HFFc6 (cell line): Measurements from ENCODE around the gene CKB. TPM values are rescaled to one million over a fixed set of nuclear protein-coding genes. Genes with fewer than 3 reads are reported as not detected.
"Not testable (repeated sequence)": the region's sequence is repeated elsewhere in the genome, so short reads cannot be mapped to it uniquely, and the experiment has no call there.

Source experiments
- DNase-seq: peaks from one replicate; pipeline ENCODE4 v3.0.0-alpha.2; 2018
- H3K27ac Mint-ChIP-seq: 2 replicates; pipeline ENCODE4 v1.8.0; 2020; ENCODE audit warnings: mild to moderate bottlenecking, mixed read lengths
- H3K27me3 Mint-ChIP-seq: 2 replicates; pipeline ENCODE4 v1.8.0; 2021; ENCODE audit warnings: mild to moderate bottlenecking, moderate library complexity, mixed read lengths; ENCODE audit not compliant: insufficient read depth
- H3K36me3 Mint-ChIP-seq: 2 replicates; pipeline ENCODE4 v1.8.0; 2021; ENCODE audit warnings: low read depth, mixed read lengths
- H3K4me1 Mint-ChIP-seq: 2 replicates; pipeline ENCODE4 v1.8.0; 2020; ENCODE audit warnings: low read depth, mixed read lengths
- H3K4me3 Mint-ChIP-seq: 2 replicates; pipeline ENCODE4 v1.8.0; 2020; ENCODE audit warnings: mild to moderate bottlenecking, moderate library complexity, mixed read lengths
- H3K9me3 Mint-ChIP-seq: 2 replicates; pipeline ENCODE4 v1.8.0; 2020; ENCODE audit warnings: mild to moderate bottlenecking, mixed read lengths
- CTCF ChIP-seq: fragments of 200-600 bp; sonication (generic); IDR thresholded peaks from 2 replicates; pipeline ENCODE4 v1.5.0; 2021; ENCODE audit warnings: antibody characterized with exemption, mild to moderate bottlenecking
- total RNA-seq, 6 experiments: library from RNA; stranded (reverse); fragmentation: NEBNext Ultra II Directional; extraction: Animal tissue kit (Norgen Biotek cat#: 25700); gene quantifications; 2 replicates in 1 of 6; 3 replicates in 5 of 6; pipeline ENCODE4 v1.2.3, GENCODE V29; 2021

CKB gene
- total RNA-seq, 6 experiments from 2014 or later: 16.6 to 31.3 (median 19.4) TPM

- no peak for TF ChIP-seq CTCF
- Mint-ChIP-seq H3K27me3 (peaks cover 22% of the 10 kb centered on the region), H3K9me3 (no peaks in the 10 kb centered on the region), H3K27ac (no peak overlapping the region; the same call in 1 of the 2 replicates), H3K4me3 (no peak overlapping the region), H3K4me1 (peaks cover 24% of the 10 kb centered on the region), H3K36me3 (peaks cover 16% of the 10 kb centered on the region)
- no peak for DNase-seq
These were observed 7.8 kb downstream of the CKB start for GRCh38 chr14:103514596-103515421.

DNA sequence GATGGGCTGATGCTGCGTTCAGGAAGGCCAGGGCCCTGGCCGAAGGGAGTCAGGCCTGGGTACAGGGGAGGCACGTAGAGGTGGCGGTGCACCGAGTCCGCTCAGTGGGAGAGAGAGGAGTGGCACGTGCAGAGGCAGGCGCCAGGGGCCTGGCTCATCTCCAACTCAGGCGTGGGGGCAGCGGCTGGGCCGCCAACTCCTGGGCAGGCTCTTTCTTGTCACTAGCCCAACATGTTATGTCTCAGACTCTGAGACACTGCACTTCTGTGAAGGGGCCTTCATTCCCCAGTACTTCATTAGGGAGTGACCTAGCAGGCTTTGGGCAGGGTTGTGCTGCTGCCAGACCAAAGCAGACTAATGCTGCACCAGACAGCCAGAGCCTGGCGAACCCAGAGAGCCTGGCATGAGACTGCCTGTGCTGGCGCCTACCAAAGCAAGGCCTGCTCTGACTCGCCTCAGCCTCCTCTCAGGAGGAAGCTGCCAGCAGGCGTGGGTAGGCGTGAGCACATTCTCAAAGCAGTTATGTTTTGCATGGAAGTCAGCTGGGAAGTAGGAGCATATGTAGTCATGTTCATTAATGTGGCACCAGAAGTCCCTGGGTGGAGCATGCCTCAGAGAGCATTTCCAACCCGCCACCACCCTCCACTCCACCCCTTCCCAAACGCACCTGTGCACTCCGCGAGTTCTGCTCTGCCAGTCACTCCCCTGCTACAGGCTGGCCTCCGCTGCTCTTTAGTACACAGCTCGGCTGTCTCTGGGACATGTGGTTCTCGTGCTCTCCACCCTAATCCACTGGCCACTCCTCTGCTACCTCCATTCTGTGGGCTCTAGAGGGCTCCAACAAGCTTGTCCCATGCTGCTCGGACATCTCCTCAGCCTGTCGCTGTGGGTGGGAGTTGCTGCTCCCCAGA lies 9.7 kb downstream of the CKB start:
- no peaks in the 10 kb centered on the region for H3K9me3 Mint-ChIP-seq
- H3K4me1 Mint-ChIP-seq: peaks cover 8% of the 10 kb centered on the region
- no peak for TF ChIP-seq CTCF
- peaks cover 17% of the 10 kb centered on the region for H3K27me3 Mint-ChIP-seq
- no peak for DNase-seq
- peaks cover 25% of the 10 kb centered on the region for H3K36me3 Mint-ChIP-seq
- H3K27ac Mint-ChIP-seq: no peak overlapping the region; the same call in 1 of the 2 replicates
- H3K4me3 Mint-ChIP-seq: no peak overlapping the region; the same call in 1 of the 2 replicates

DNA sequence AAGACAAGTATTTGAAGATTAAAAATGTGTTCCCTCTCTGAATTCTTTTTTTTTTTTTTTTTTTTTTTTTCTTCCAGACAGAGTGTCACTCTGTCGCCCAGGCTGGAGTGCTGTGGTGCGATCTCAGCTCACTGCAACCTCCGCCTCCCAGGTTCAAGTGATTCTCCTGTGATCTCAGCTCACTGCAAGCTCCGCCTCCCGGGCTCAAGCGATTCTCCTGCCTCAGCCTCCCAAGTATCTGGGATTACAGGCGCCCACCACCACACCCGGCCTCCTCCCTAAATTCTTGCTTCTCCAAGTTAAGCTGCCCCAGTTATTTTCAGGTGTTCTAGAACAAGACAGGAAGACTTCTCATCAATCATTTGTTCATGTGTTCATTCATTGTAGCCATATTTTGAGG lies 10.4 kb downstream of the CKB start:
- H3K9me3 Mint-ChIP-seq, H3K27ac Mint-ChIP-seq, H3K4me3 Mint-ChIP-seq, H3K4me1 Mint-ChIP-seq, DNase-seq: not testable (repeated sequence)
- peaks cover 16% of the 10 kb centered on the region for H3K27me3 Mint-ChIP-seq
- H3K36me3 Mint-ChIP-seq: peaks cover 31% of the 10 kb centered on the region

DNA sequence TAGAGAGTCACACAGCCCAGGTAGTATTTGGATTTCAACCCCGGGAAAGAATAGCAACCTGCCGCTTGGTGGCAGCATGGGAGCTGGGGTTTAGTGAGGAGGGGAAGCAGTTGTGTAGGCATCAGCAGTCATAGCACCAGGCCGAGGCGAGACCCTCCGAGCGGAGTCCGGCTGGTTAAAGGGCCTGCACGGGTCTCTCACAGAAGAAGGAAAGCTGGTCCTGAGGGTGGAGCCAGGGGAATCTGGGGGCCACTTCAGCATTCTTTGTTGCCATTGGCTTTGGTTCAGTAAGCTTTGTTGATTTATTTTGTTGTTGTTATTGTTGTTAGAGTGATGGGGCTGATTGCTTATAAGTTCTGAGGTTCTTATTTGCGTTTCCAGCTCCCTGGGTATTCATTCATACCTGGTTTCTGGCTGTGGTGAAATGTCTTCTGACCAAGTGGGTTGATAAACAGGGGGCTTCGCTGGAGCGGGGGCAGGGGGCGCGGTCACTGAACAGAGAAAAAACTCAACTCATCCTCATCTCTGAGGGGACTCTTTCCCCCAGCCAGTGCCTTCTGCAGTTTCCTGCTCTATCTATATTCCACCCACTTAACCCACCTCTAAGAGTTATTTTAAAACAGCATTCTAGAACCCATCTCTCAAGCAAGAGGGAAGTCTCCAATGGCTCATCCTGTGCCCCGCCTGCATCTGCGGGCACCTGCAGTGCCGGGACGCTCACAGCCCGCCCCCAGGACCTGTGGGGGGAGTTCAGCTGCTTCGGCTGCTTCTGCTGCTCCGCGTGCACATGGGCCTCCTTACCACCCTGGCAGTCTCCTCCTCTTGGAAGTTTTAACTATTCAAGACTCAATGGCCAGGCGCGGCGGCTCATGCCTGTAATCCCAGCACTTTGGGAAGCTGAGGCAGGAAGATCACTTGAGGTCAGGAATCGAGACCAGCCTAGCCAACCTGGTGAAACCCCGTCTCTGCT lies 11.6 kb downstream of the CKB start:
- DNase-seq: no peak
- H3K4me3 Mint-ChIP-seq: no peak overlapping the region
- TF ChIP-seq CTCF: no peak
- H3K9me3 Mint-ChIP-seq: no peaks in the 10 kb centered on the region
- H3K27me3 Mint-ChIP-seq: peaks cover 12% of the 10 kb centered on the region
- H3K36me3 Mint-ChIP-seq: peaks cover 31% of the 10 kb centered on the region
- no peaks in the 10 kb centered on the region for H3K4me1 Mint-ChIP-seq
- H3K27ac Mint-ChIP-seq: no peak overlapping the region; the same call in 1 of the 2 replicates

DNA sequence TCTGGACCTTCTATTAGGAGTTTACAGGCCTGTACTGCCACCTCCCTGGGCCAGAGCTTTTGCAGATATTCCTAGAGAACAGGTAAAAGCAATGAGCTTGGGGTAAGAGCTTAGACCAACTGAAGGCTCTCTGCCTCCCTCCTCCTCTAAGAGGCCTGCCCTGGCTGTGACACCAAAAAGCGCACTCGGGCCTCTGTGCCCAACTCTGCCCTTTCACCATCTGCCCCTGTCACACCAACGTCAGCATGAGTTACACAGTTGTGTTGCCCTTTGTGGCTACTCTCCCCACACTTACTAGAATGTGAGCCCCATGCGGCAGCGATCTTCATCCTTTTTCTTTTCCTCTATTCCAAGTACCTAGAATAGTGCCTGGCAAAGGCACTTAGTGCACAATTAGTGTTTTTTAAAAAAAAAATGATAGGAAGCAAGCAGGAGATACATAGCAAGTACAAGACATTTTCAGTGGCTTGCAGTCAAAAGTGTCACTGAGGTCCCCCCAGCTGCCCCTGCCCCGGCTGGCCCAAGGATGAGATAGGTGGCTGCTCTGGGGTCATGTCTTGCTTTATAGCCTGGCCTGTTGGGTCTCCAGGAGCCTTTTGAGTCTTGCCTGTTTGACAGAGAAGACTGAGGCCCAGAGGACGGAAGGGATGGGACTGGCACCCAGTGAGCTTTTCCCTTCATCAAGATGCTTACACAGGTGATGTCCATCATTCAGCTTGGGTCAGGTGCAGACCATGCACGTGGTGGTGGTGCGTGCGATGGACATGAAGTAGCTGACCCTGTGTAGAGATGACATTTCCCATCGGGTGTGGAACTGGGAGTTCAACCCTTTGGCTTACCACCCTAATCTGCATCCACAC lies 12.5 kb downstream of the CKB start:
- H3K4me3 Mint-ChIP-seq: no peak overlapping the region
- H3K36me3 Mint-ChIP-seq: peaks cover 37% of the 10 kb centered on the region
- H3K4me1 Mint-ChIP-seq: no peaks in the 10 kb centered on the region
- no peaks in the 10 kb centered on the region for H3K9me3 Mint-ChIP-seq
- no peak for TF ChIP-seq CTCF
- H3K27me3 Mint-ChIP-seq: peaks cover 20% of the 10 kb centered on the region
- no peak overlapping the region; the same call in 1 of the 2 replicates for H3K27ac Mint-ChIP-seq
- DNase-seq: no peak
